ENCODE data around the gene AAMDC. TPM values are rescaled to one million over a fixed set of nuclear protein-coding genes. Genes with fewer than 3 reads are reported as not detected.

The AAMDC gene
- total and polyA plus RNA-seq, 2 of the 13 experiments (the other 11 are each of a cell fraction or from before 2014, with no cell fraction given), result 18.1 to 35.6 TPM

DNA sequence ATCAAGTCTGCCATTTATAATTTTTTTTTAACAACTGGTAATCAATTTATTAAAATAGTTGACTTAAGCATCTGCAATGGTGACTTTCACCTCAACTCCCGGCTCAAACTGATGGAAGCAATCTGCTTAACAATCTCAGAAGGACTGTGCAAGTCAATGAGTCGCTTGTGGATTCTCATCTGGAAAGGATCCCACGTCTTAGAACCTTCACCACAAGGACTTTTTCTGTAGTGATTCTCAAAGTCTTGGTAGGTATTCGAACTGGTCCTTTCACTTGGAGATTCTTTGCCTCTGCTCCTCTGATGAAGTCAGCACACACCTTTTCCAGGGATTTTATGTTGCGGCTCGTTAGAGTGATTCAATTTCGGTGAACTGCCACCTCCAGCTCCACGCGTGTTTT lies 7.7 kb upstream of the AAMDC start:
- Histone ChIP-seq H4K20me1 (ENCODE audit: insufficient read depth, low read length) (peaks cover 30% of the 10 kb centered on the region), H3K79me2 (ENCODE audit: insufficient read depth, low read length) (peaks cover 86% of the 10 kb centered on the region), H3K9me3 (ENCODE audit: low read length) (0 out of 2 replicates have a peak, but pooled peaks cover 4% of the 10 kb centered on the region), H2AFZ (ENCODE audit: low read length) (no peak overlapping the region), H3K4me2 (ENCODE audit: low read depth, low read length) (no peak overlapping the region), H3K4me3 (replicated peaks in 1 of 3; ENCODE audit: insufficient read depth in 1 of 3, low read depth in 2 of 3, low read length in 3 of 3) (no peak overlapping the region), H3K36me3 (replicated peaks in 1 of 2; ENCODE audit: control insufficient read depth in 1 of 2, insufficient read depth in 2 of 2, low read length in 2 of 2) (peaks cover 4 to 8% of the 10 kb centered on the region in 2 experiments; a peak in 4 of 5 replicates), H3K9ac (ENCODE audit: insufficient read depth, low read depth, low read length) (no peak overlapping the region), H3K4me1 (ENCODE audit: insufficient read depth, low read length) (peaks cover 24% of the 10 kb centered on the region), H3K27ac (ENCODE audit: extremely low read length, insufficient read depth, low read length) (no peak overlapping the region), H3K27me3 (ENCODE audit: control insufficient read depth in 1 of 2, insufficient read depth in 2 of 2, low read length in 2 of 2) (no peaks in the 10 kb centered on the region)
- ATAC-seq (no peak), DNase-seq (ENCODE audit: low spot score) (no peak), FAIRE-seq (no peak)
- ChIA-PET POLR2A (interaction anchor here (1.4 kb wide), 1 partner anchor 61 kb away, joined by 3 read pairs; no protein-coding TSS in a partner anchor), CTCF (ENCODE audit: low intra/inter-chr PET ratio, low total read pairs) (interaction anchor here (0.6 kb wide), 1 partner anchor 20 kb away, joined by 3 read pairs; no protein-coding TSS in a partner anchor)
- intact Hi-C loops (cut with micrococcal nuclease; ENCODE audit: unreplicated experiment) (no loop called here), in situ Hi-C loops (cut with HindIII; ENCODE audit: extremely low pct_ligation_motif_present, low pct_unique_long_range_greater_than_20kb) (loop anchor here (10.0 kb wide), 1 partner anchor 192 kb away; no protein-coding TSS in a partner anchor)
- WGBS (ENCODE audit: low lambda C conversion rate), result 97% methylated on average over 9 of the region's 9 CpGs
- TF ChIP-seq CHD2 (IDR thresholded peaks at IDR 0.05; ENCODE audit: low read depth, low read length) (no peak), ZNF891 (CRISPR knock-in tag; IDR thresholded peaks at IDR 0.05) (no peak), NFIC (IDR thresholded peaks at IDR 0.05; ENCODE audit: low read length) (no peak), ZNF451 (CRISPR knock-in tag; IDR thresholded peaks at IDR 0.05) (no peak), NONO (IDR thresholded peaks at IDR 0.05) (no peak), NONO (CRISPR knock-in tag; conservative IDR thresholded peaks at IDR 0.05) (no peak), ZNF382 (CRISPR knock-in tag; IDR thresholded peaks at IDR 0.05; ENCODE audit: borderline replicate concordance) (no peak), TEAD3 (CRISPR knock-in tag; optimal IDR thresholded peaks at IDR 0.05; ENCODE audit: borderline replicate concordance) (no peak), ZNF263 (CRISPR knock-in tag; IDR thresholded peaks at IDR 0.05) (no peak)
- TF ChIP-seq, protein P1, sequence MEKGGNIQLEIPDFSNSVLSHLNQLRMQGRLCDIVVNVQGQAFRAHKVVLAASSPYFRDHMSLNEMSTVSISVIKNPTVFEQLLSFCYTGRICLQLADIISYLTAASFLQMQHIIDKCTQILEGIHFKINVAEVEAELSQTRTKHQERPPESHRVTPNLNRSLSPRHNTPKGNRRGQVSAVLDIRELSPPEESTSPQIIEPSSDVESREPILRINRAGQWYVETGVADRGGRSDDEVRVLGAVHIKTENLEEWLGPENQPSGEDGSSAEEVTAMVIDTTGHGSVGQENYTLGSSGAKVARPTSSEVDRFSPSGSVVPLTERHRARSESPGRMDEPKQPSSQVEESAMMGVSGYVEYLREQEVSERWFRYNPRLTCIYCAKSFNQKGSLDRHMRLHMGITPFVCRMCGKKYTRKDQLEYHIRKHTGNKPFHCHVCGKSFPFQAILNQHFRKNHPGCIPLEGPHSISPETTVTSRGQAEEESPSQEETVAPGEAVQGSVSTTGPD (CRISPR knock-in tag; IDR thresholded peaks at IDR 0.05), result no peak
- TF ChIP-seq, protein P2, sequence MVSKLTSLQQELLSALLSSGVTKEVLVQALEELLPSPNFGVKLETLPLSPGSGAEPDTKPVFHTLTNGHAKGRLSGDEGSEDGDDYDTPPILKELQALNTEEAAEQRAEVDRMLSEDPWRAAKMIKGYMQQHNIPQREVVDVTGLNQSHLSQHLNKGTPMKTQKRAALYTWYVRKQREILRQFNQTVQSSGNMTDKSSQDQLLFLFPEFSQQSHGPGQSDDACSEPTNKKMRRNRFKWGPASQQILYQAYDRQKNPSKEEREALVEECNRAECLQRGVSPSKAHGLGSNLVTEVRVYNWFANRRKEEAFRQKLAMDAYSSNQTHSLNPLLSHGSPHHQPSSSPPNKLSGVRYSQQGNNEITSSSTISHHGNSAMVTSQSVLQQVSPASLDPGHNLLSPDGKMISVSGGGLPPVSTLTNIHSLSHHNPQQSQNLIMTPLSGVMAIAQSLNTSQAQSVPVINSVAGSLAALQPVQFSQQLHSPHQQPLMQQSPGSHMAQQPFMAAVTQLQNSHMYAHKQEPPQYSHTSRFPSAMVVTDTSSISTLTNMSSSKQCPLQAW (CRISPR knock-in tag; IDR thresholded peaks at IDR 0.05), result no peak
- BruUV-seq (replicated peaks), result no TSS peak
